DND-41 (cell line): ENCODE results near the gene BICC1.

ENCODE experiments used
- EZH2 ChIP-seq: IDR thresholded peaks from 3 replicates; pipeline ENCODE4 v1.6.1; 2012; ENCODE audit warnings: borderline replicate concordance, low read depth, mild to moderate bottlenecking, moderate library complexity, low read length, inconsistent platforms; ENCODE audit not compliant: severe bottlenecking
- TF ChIP-seq, protein P1 (sequence below): IDR thresholded peaks from 2 replicates; pipeline ENCODE4 v1.5.1; 2012; ENCODE audit warnings: borderline replicate concordance, low read length, moderate library complexity, mild to moderate bottlenecking; ENCODE audit not compliant: poor library complexity, severe bottlenecking; ENCODE audit errors: extremely low read depth

DNA sequence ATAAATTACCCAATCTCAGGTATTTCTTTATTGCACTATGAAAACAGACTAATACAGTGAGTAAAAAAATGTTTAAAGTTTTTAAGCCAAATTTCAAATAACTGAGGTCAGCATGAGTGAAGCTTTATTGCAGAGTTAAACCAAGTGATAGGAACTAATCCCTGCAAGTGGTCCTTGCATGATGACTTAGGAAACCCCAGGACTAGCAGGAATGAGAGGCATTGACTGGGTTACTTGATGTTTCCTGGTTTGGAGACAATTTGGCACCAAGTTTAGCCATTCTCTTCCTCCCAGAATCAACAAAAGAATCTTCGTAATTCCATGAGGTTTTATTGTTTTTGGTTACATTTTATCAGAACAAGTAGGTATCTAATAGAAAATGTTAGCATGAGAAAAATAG, 194.2 kb downstream of the BICC1 start:
- TF ChIP-seq, protein P1, sequence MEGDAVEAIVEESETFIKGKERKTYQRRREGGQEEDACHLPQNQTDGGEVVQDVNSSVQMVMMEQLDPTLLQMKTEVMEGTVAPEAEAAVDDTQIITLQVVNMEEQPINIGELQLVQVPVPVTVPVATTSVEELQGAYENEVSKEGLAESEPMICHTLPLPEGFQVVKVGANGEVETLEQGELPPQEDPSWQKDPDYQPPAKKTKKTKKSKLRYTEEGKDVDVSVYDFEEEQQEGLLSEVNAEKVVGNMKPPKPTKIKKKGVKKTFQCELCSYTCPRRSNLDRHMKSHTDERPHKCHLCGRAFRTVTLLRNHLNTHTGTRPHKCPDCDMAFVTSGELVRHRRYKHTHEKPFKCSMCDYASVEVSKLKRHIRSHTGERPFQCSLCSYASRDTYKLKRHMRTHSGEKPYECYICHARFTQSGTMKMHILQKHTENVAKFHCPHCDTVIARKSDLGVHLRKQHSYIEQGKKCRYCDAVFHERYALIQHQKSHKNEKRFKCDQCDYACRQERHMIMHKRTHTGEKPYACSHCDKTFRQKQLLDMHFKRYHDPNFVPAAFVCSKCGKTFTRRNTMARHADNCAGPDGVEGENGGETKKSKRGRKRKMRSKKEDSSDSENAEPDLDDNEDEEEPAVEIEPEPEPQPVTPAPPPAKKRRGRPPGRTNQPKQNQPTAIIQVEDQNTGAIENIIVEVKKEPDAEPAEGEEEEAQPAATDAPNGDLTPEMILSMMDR = no peak
- TF ChIP-seq EZH2 = no peak
